Vagina (tissue), 2 donors: Measurements from ENCODE around the gene NIFK. TPM values are rescaled to one million over a fixed set of nuclear protein-coding genes. Genes with fewer than 3 reads are reported as not detected.

Source experiments
- DNase-seq, 2 donors: peaks; one replicate each; pipeline ENCODE4 v3.0.0-alpha.2; 2017; ENCODE audit errors: extremely low spot score in 2 of 2
- H3K27ac ChIP-seq: fragments of 200-600 bp; sonication (generic); one replicate; pipeline ENCODE4 v1.5.1; 2019
- H3K27me3 ChIP-seq: fragments of 200-600 bp; sonication (generic); one replicate; pipeline ENCODE4 v1.5.1; 2019
- H3K36me3 ChIP-seq, 2 donors: fragments of 200-600 bp; sonication (generic); one replicate each; pipeline ENCODE4 v1.5.1; 2017 to 2019
- H3K4me1 ChIP-seq: fragments of 200-600 bp; sonication (generic); one replicate; pipeline ENCODE4 v1.5.1; 2019
- H3K4me3 ChIP-seq, 2 donors: fragments of 200-600 bp; sonication (generic); 1 replicate in 1 of 2; 2 replicates in 1 of 2; pipeline ENCODE4 v1.5.1; 2016 to 2019
- H3K9me3 ChIP-seq: fragments of 200-600 bp; sonication (generic); one replicate; pipeline ENCODE4 v1.5.1; 2019
- CTCF ChIP-seq, 3 experiments: fragments of 450-650 bp in 2 of 3; fragments of 200-600 bp in 1 of 3; sonication (generic) in 1 of 3; IDR thresholded peaks; one replicate each; pipeline ENCODE4 v1.5.1; 2017 to 2019; ENCODE audit warnings: antibody characterized with exemption in 3 of 3, mild to moderate bottlenecking in 2 of 3, moderate library complexity in 2 of 3
- POLR2A ChIP-seq, 2 donors: fragments of 450-650 bp; IDR thresholded peaks; one replicate each; pipeline ENCODE4 v1.6.1; 2017; ENCODE audit warnings: antibody characterized with exemption in 2 of 2, mild to moderate bottlenecking in 2 of 2, moderate library complexity in 2 of 2
- POLR2AphosphoS5 ChIP-seq, 2 donors: sonication (generic); formaldehyde crosslinking; IDR thresholded peaks; one replicate each; pipeline ENCODE4 v1.9.0; 2017; ENCODE audit warnings: antibody characterized with exemption in 2 of 2, mild to moderate bottlenecking in 2 of 2, low read depth in 1 of 2; ENCODE audit not compliant: insufficient read depth in 1 of 2
- intact Hi-C: fragments of 100-400 bp; cut with DNase I; formaldehyde crosslinking; loops from one replicate; pipeline ENCODE4 v1.15.1; 2023
- total RNA-seq: library from RNA; depleted of rRNA; stranded (reverse); fragments of >200 nt; gene quantifications from one replicate; pipeline ENCODE4 v1.2.3, GENCODE V29; 2016

Gene NIFK
- total RNA-seq, 1 donor from 2014 or later = 33.1 TPM

GRCh38 chr2:121776885-121777698 lies 40.4 kb upstream of the NIFK start:
- Histone ChIP-seq H3K9me3 (no peaks in the 10 kb centered on the region), H3K27me3 (no peaks in the 10 kb centered on the region), H3K4me3 (no peak overlapping the region), H3K4me1 (no peaks in the 10 kb centered on the region), H3K27ac (no peak overlapping the region), H3K36me3 (no peaks in the 10 kb centered on the region)
- intact Hi-C loops = no loop called here
- TF ChIP-seq POLR2AphosphoS5 (IDR thresholded peaks at IDR 0.05; ENCODE audit: insufficient read depth in 1 of 2, low read depth in 1 of 2) = no peak
- TF ChIP-seq CTCF (IDR thresholded peaks at IDR 0.05) = no peak
- DNase-seq = no peak

GRCh38 chr2:121776361-121776760 lies 39.7 kb upstream of the NIFK start:
- no peaks in the 10 kb centered on the region for H3K36me3 ChIP-seq
- no peaks in the 10 kb centered on the region for H3K4me1 ChIP-seq
- intact Hi-C loops = no loop called here
- no peak overlapping the region for H3K4me3 ChIP-seq
- no peaks in the 10 kb centered on the region for H3K27me3 ChIP-seq
- H3K27ac ChIP-seq = no peak overlapping the region
- TF ChIP-seq CTCF (IDR thresholded peaks at IDR 0.05) (no peak), POLR2A (IDR thresholded peaks at IDR 0.05) (no peak), POLR2AphosphoS5 (IDR thresholded peaks at IDR 0.05; ENCODE audit: insufficient read depth in 1 of 2, low read depth in 1 of 2) (no peak)
- H3K9me3 ChIP-seq = no peaks in the 10 kb centered on the region
- DNase-seq = no peak

GRCh38 chr2:121774235-121774634 lies 37.6 kb upstream of the NIFK start:
- Histone ChIP-seq H3K9me3 (no peaks in the 10 kb centered on the region), H3K36me3 (no peaks in the 10 kb centered on the region), H3K4me3 (no peak overlapping the region), H3K27ac (no peak overlapping the region), H3K4me1 (no peaks in the 10 kb centered on the region), H3K27me3 (no peaks in the 10 kb centered on the region)
- intact Hi-C loops = no loop called here
- no peak for TF ChIP-seq CTCF (IDR thresholded peaks at IDR 0.05)
- no peak for TF ChIP-seq POLR2A (IDR thresholded peaks at IDR 0.05)
- TF ChIP-seq POLR2AphosphoS5 (IDR thresholded peaks at IDR 0.05; ENCODE audit: insufficient read depth in 1 of 2, low read depth in 1 of 2) = no peak
- DNase-seq = no peak

- peaks cover 0 to 11% of the 10 kb centered on the region in 2 donors for H3K36me3 ChIP-seq
- no peak overlapping the region for H3K27ac ChIP-seq
- DNase-seq = no peak
- no peaks in the 10 kb centered on the region for H3K4me1 ChIP-seq
- TF ChIP-seq CTCF (IDR thresholded peaks at IDR 0.05) (no peak), POLR2AphosphoS5 (IDR thresholded peaks at IDR 0.05; ENCODE audit: insufficient read depth in 1 of 2, low read depth in 1 of 2) (no peak), POLR2A (IDR thresholded peaks at IDR 0.05) (no peak)
- H3K27me3 ChIP-seq = no peaks in the 10 kb centered on the region
- intact Hi-C loops = no loop called here
- H3K4me3 ChIP-seq = no peak overlapping the region
- H3K9me3 ChIP-seq = no peaks in the 10 kb centered on the region
Observed at GRCh38 chr2:121771976-121772742, 35.5 kb upstream of the NIFK start.
